ENCODE results near the gene ITIH4.

The ITIH4 gene

GRCh38 chr3:52830535-52831258 is at the start of gene ITIH4:
Gene ITIH4, minus strand, starts transcription at chr3:52830672. Its CDS starts 30 bp downstream, at chr3:52830642.
- DNase-seq (ENCODE audit: low read depth), result no peak

GRCh38 chr3:52880047-52880446 is 49.6 kb upstream of the ITIH4 start:
- no peak for DNase-seq (ENCODE audit: low read depth)

GRCh38 chr3:52879581-52879980 is 49.1 kb upstream of the ITIH4 start:
- DNase-seq (ENCODE audit: low read depth), result no peak

GRCh38 chr3:52879090-52879489 is 48.6 kb upstream of the ITIH4 start:
- no peak for DNase-seq (ENCODE audit: low read depth)

- no peak for DNase-seq (ENCODE audit: low read depth)
These were observed 46.6 kb upstream of the ITIH4 start for GRCh38 chr3:52877085-52877484.

GRCh38 chr3:52874864-52875587 is 44.6 kb upstream of the ITIH4 start:
- no peak for DNase-seq (ENCODE audit: low read depth)

GRCh38 chr3:52874160-52874701 is 43.8 kb upstream of the ITIH4 start:
- no peak for DNase-seq (ENCODE audit: low read depth)

GRCh38 chr3:52873433-52874159 is 43.1 kb upstream of the ITIH4 start:
- no peak for DNase-seq (ENCODE audit: low read depth)

GRCh38 chr3:52872245-52872644 is 41.8 kb upstream of the ITIH4 start:
- DNase-seq (ENCODE audit: low read depth), result no peak

GRCh38 chr3:52871761-52872160 is 41.3 kb upstream of the ITIH4 start:
- no peak for DNase-seq (ENCODE audit: low read depth)

GRCh38 chr3:52870471-52870870 is 40.0 kb upstream of the ITIH4 start:
- no peak for DNase-seq (ENCODE audit: low read depth)

GRCh38 chr3:52866427-52866826 is 36.0 kb upstream of the ITIH4 start:
- no peak for DNase-seq (ENCODE audit: low read depth)

GRCh38 chr3:52865994-52866393 is 35.5 kb upstream of the ITIH4 start:
- DNase-seq (ENCODE audit: low read depth), result no peak

GRCh38 chr3:52860424-52860768 is 29.9 kb upstream of the ITIH4 start:
- DNase-seq (ENCODE audit: low read depth), result no peak

GRCh38 chr3:52859686-52860423 is 29.4 kb upstream of the ITIH4 start:
- no peak for DNase-seq (ENCODE audit: low read depth)

- no peak for DNase-seq (ENCODE audit: low read depth)
These were observed 27.4 kb upstream of the ITIH4 start for GRCh38 chr3:52857864-52858263.

- DNase-seq (ENCODE audit: low read depth), result no peak
These were observed 26.7 kb upstream of the ITIH4 start for GRCh38 chr3:52857133-52857532.

GRCh38 chr3:52856666-52857065 is 26.2 kb upstream of the ITIH4 start:
- no peak for DNase-seq (ENCODE audit: low read depth)

GRCh38 chr3:52854013-52854412 is 23.5 kb upstream of the ITIH4 start:
- no peak for DNase-seq (ENCODE audit: low read depth)

GRCh38 chr3:52852419-52852818 is 21.9 kb upstream of the ITIH4 start:
- DNase-seq (ENCODE audit: low read depth), result no peak

- no peak for DNase-seq (ENCODE audit: low read depth)
These were observed 20.9 kb upstream of the ITIH4 start for GRCh38 chr3:52851348-52851747.

GRCh38 chr3:52849656-52850055 is 19.2 kb upstream of the ITIH4 start:
- DNase-seq (ENCODE audit: low read depth), result no peak

Data from stimulated activated CD8-positive, alpha-beta memory T cell treated with anti-CD3 and anti-CD28 coated beads, Interleukin-4, amount 100 ng/mL, for 24 hours (primary cell).